ENCODE data around the gene WDR48. TPM values are rescaled to one million over a fixed set of nuclear protein-coding genes. Genes with fewer than 3 reads are reported as not detected.

Gene WDR48
- total RNA-seq, 1 donor from 2014 or later: 38.5 TPM

GRCh38 chr3:39114456-39114855 is 62.6 kb downstream of the WDR48 start:
- Histone ChIP-seq H3K27ac (ENCODE audit: low read depth, low read length) (no peak overlapping the region), H3K36me3 (ENCODE audit: insufficient read depth, low read length) (no peaks in the 10 kb centered on the region), H3K79me2 (ENCODE audit: insufficient read depth, low read length) (no peaks in the 10 kb centered on the region), H3K9me3 (ENCODE audit: insufficient read depth, low read depth, low read length) (no peaks in the 10 kb centered on the region), H3K9ac (ENCODE audit: low read length) (no peak overlapping the region), H3K4me3 (ENCODE audit: insufficient read depth, low read depth, low read length) (no peak overlapping the region), H3K4me1 (ENCODE audit: insufficient read depth, low read length) (no peaks in the 10 kb centered on the region), H2AFZ (ENCODE audit: low read depth, low read length) (no peak overlapping the region), H3K4me2 (ENCODE audit: low read length) (no peak overlapping the region), H3K27me3 (ENCODE audit: insufficient read depth, low read length) (no peaks in the 10 kb centered on the region), H4K20me1 (ENCODE audit: insufficient read depth, low read length) (no peaks in the 10 kb centered on the region)
- Mint-ChIP-seq H3K4me1 (ENCODE audit: low read depth, unreplicated experiment) (no peaks in the 10 kb centered on the region), H3K27me3 (ENCODE audit: low read depth, unreplicated experiment) (peaks cover 13% of the 10 kb centered on the region), H3K27ac (ENCODE audit: unreplicated experiment) (no peak overlapping the region), H3K4me3 (ENCODE audit: unreplicated experiment) (no peak overlapping the region), H3K9me3 (ENCODE audit: unreplicated experiment) (peaks cover 1% of the 10 kb centered on the region), H3K36me3 (ENCODE audit: low read depth, unreplicated experiment) (peaks cover 7% of the 10 kb centered on the region)
- no peak for FAIRE-seq
- no peak for TF ChIP-seq EZH2 (IDR thresholded peaks at IDR 0.05; ENCODE audit: insufficient read depth, low read length)
- DNase-seq (ENCODE audit: low read depth): no peak

- Histone ChIP-seq H3K36me3 (ENCODE audit: insufficient read depth, low read length) (no peaks in the 10 kb centered on the region), H3K4me1 (ENCODE audit: insufficient read depth, low read length) (no peaks in the 10 kb centered on the region), H3K27ac (ENCODE audit: low read depth, low read length) (no peak overlapping the region), H2AFZ (ENCODE audit: low read depth, low read length) (no peak overlapping the region), H3K4me2 (ENCODE audit: low read length) (no peak overlapping the region), H3K27me3 (ENCODE audit: insufficient read depth, low read length) (no peaks in the 10 kb centered on the region), H3K9me3 (ENCODE audit: insufficient read depth, low read depth, low read length) (no peaks in the 10 kb centered on the region), H3K9ac (ENCODE audit: low read length) (no peak overlapping the region), H3K4me3 (ENCODE audit: insufficient read depth, low read depth, low read length) (no peak overlapping the region), H3K79me2 (ENCODE audit: insufficient read depth, low read length) (no peaks in the 10 kb centered on the region), H4K20me1 (ENCODE audit: insufficient read depth, low read length) (no peaks in the 10 kb centered on the region)
- Mint-ChIP-seq H3K9me3 (ENCODE audit: unreplicated experiment) (no peaks in the 10 kb centered on the region), H3K4me3 (ENCODE audit: unreplicated experiment) (no peak overlapping the region), H3K4me1 (ENCODE audit: low read depth, unreplicated experiment) (no peaks in the 10 kb centered on the region), H3K27me3 (ENCODE audit: low read depth, unreplicated experiment) (peaks cover 11% of the 10 kb centered on the region), H3K36me3 (ENCODE audit: low read depth, unreplicated experiment) (peaks cover 13% of the 10 kb centered on the region), H3K27ac (ENCODE audit: unreplicated experiment) (no peak overlapping the region)
- FAIRE-seq (no peak), DNase-seq (ENCODE audit: low read depth) (no peak)
- TF ChIP-seq EZH2 (IDR thresholded peaks at IDR 0.05; ENCODE audit: insufficient read depth, low read length) (no peak), CTCF (IDR thresholded peaks at IDR 0.05; ENCODE audit: insufficient read depth, low read depth, low read length) (no peak)
These were observed 64.1 kb downstream of the WDR48 start for GRCh38 chr3:39115870-39116269.

- Histone ChIP-seq H3K79me2 (ENCODE audit: insufficient read depth, low read length) (no peaks in the 10 kb centered on the region), H3K27me3 (ENCODE audit: insufficient read depth, low read length) (no peaks in the 10 kb centered on the region), H3K36me3 (ENCODE audit: insufficient read depth, low read length) (no peaks in the 10 kb centered on the region), H3K4me1 (ENCODE audit: insufficient read depth, low read length) (no peaks in the 10 kb centered on the region), H3K9me3 (ENCODE audit: insufficient read depth, low read depth, low read length) (no peaks in the 10 kb centered on the region), H2AFZ (ENCODE audit: low read depth, low read length) (no peak overlapping the region), H3K4me2 (ENCODE audit: low read length) (no peak overlapping the region), H3K4me3 (ENCODE audit: insufficient read depth, low read depth, low read length) (no peak overlapping the region), H3K27ac (ENCODE audit: low read depth, low read length) (no peak overlapping the region), H4K20me1 (ENCODE audit: insufficient read depth, low read length) (no peaks in the 10 kb centered on the region), H3K9ac (ENCODE audit: low read length) (no peak overlapping the region)
- peaks cover 13% of the 10 kb centered on the region for H3K36me3 Mint-ChIP-seq (ENCODE audit: low read depth, unreplicated experiment)
- FAIRE-seq: no peak
- no peak for DNase-seq (ENCODE audit: low read depth)
- TF ChIP-seq EZH2 (IDR thresholded peaks at IDR 0.05; ENCODE audit: insufficient read depth, low read length) (no peak), CTCF (IDR thresholded peaks at IDR 0.05; ENCODE audit: insufficient read depth, low read depth, low read length) (no peak)
- H3K4me3 Mint-ChIP-seq (ENCODE audit: unreplicated experiment): peak overlapping the region; percentile 57
- no peaks in the 10 kb centered on the region for H3K9me3 Mint-ChIP-seq (ENCODE audit: unreplicated experiment)
- no peaks in the 10 kb centered on the region for H3K4me1 Mint-ChIP-seq (ENCODE audit: low read depth, unreplicated experiment)
- H3K27me3 Mint-ChIP-seq (ENCODE audit: low read depth, unreplicated experiment): peaks cover 14% of the 10 kb centered on the region
- H3K27ac Mint-ChIP-seq (ENCODE audit: unreplicated experiment): no peak overlapping the region
These were observed 66.3 kb downstream of the WDR48 start for GRCh38 chr3:39118079-39118478.

Measured in astrocyte (in vitro differentiated cells and primary cell).